A549 (cell line): ENCODE measurements around the gene SEMA4B. TPM values are rescaled to one million over a fixed set of nuclear protein-coding genes. Genes with fewer than 3 reads are reported as not detected.
"Not testable (repeated sequence)": the region's sequence is repeated elsewhere in the genome, so short reads cannot be mapped to it uniquely, and the experiment has no call there.

Source experiments
- ATAC-seq, 2 experiments: fragments of 200-7000 bp in 1 of 2; fragments of >200 bp in 1 of 2; cut with Nextera tagmentation in 1 of 2; cut with Tn5 transposase in 1 of 2; 3 replicates each; pipeline versions ENCODE4 v1.8.0 to v1.9.1; 2018 to 2020; ENCODE audit warnings: mild to moderate bottlenecking in 1 of 2, moderate library complexity in 1 of 2
- CTCF ChIA-PET: fragments of 300-600 bp; sonication (Branson Sonifier 250); formaldehyde crosslinking; extraction: SDS; loops from one replicate; lab custom pipeline; 2021; ENCODE audit warnings: antibody characterized with exemption, inconsistent platforms; lab: Yijun Ruan, JAX
- POLR2A ChIA-PET: fragments of 350-600 bp; formaldehyde crosslinking; extraction: SDS; loops from one replicate; lab custom pipeline; 2021; ENCODE audit warnings: antibody characterized with exemption, inconsistent platforms; lab: Yijun Ruan, JAX
- DNase-seq, 2 experiments: peaks; one replicate each; pipeline versions ENCODE4 v3.0.0 to v3.0.0-alpha.2; 2011 to 2016; ENCODE audit warnings: low read depth in 1 of 2, low spot score in 1 of 2
- FAIRE-seq: peaks from 2 replicates; lab custom pipeline; 2011; peaks lifted over from hg19 to GRCh38; lab: Jason Lieb, UNC
- H3K27ac ChIP-seq, 2 experiments: fragments of >200 bp; sonication (Bioruptor Twin); formaldehyde crosslinking; 3 replicates each; pipeline ENCODE4 v1.5.1; 2016 to 2017
- H3K4me1 ChIP-seq: fragments of >200 bp; sonication (Bioruptor Twin); formaldehyde crosslinking; 3 replicates; pipeline ENCODE4 v1.6.1; 2016
- H3K4me2 ChIP-seq: fragments of >200 bp; sonication (Bioruptor Twin); formaldehyde crosslinking; 3 replicates; pipeline ENCODE4 v1.6.1; 2016
- H3K4me3 ChIP-seq: fragments of >200 bp; sonication (Bioruptor Twin); formaldehyde crosslinking; 3 replicates; pipeline ENCODE4 v1.5.1; 2016
- H3K9me3 ChIP-seq: fragments of >200 bp; sonication (Bioruptor Twin); formaldehyde crosslinking; 3 replicates; pipeline ENCODE4 v1.6.1; 2016
- CBX8 ChIP-seq: fragments of 200-600 bp; sonication (generic); IDR thresholded peaks from 2 replicates; pipeline ENCODE4 v1.6.1; 2016
- CHD2 ChIP-seq: fragments of 150-350 bp; IDR thresholded peaks from 2 replicates; pipeline ENCODE4 v1.6.1; 2014; ENCODE audit warnings: low read length; ENCODE audit not compliant: partially characterized antibody
- E2F6 ChIP-seq: IDR thresholded peaks from 2 replicates; pipeline ENCODE4 v1.6.1; 2012; ENCODE audit warnings: low read depth, borderline replicate concordance
- ELK1 ChIP-seq: fragments of 150-350 bp; IDR thresholded peaks from 2 replicates; pipeline ENCODE4 v1.6.1; 2014; ENCODE audit warnings: low read depth, mild to moderate bottlenecking, low read length
- HEYL ChIP-seq: fragments of 250-450 bp; sonication (Bioruptor Pico); IDR thresholded peaks from 2 replicates; pipeline ENCODE4 v1.8.0; 2021; ENCODE audit warnings: mild to moderate bottlenecking, moderate library complexity
- HMGXB4 ChIP-seq: fragments of 250-450 bp; sonication (Bioruptor Pico); IDR thresholded peaks from 2 replicates; pipeline ENCODE4 v1.5.0; 2021; ENCODE audit warnings: mild to moderate bottlenecking, moderate library complexity, borderline replicate concordance
- HOXA7 ChIP-seq: fragments of 250-450 bp; sonication (Bioruptor Pico); IDR thresholded peaks from 2 replicates; pipeline ENCODE4 v1.5.0; 2020; ENCODE audit warnings: mild to moderate bottlenecking, moderate library complexity
- JUN ChIP-seq, 2 experiments: fragments of >200 bp; sonication (Bioruptor Twin); formaldehyde crosslinking; IDR thresholded peaks; 2 replicates in 1 of 2; 3 replicates in 1 of 2; pipeline ENCODE4 v1.6.1; 2016 to 2017
- JUNB ChIP-seq: fragments of >200 bp; sonication (Bioruptor Twin); formaldehyde crosslinking; IDR thresholded peaks from 2 replicates; pipeline ENCODE4 v1.6.1; 2016
- KDM1A ChIP-seq: fragments of 200-600 bp; sonication (generic); IDR thresholded peaks from 2 replicates; pipeline ENCODE4 v1.6.1; 2016; ENCODE audit warnings: low read depth, mild to moderate bottlenecking
- NPAS2 ChIP-seq: fragments of 250-450 bp; sonication (Bioruptor Pico); IDR thresholded peaks from 2 replicates; pipeline ENCODE4 v1.8.0; 2022; ENCODE audit warnings: mild to moderate bottlenecking, moderate library complexity, borderline replicate concordance
- NR3C1 ChIP-seq: fragments of >200 bp; sonication (Bioruptor Twin); formaldehyde crosslinking; IDR thresholded peaks from 3 replicates; pipeline ENCODE4 v1.6.1; 2017
- PBX3 ChIP-seq: IDR thresholded peaks from 2 replicates; pipeline ENCODE4 v1.6.1; 2012
- POLR2A ChIP-seq: IDR thresholded peaks from 2 replicates; pipeline ENCODE4 v1.6.1; 2012; ENCODE audit warnings: mild to moderate bottlenecking, low read length
- POLR2AphosphoS2 ChIP-seq: conservative IDR thresholded peaks from 2 replicates; pipeline ENCODE4 v1.6.1; 2012; ENCODE audit warnings: low read length, improper control_type of control experiment, inconsistent platforms
- RCOR1 ChIP-seq: fragments of 150-350 bp; IDR thresholded peaks from 2 replicates; pipeline ENCODE4 v1.6.1; 2014; ENCODE audit warnings: antibody characterized with exemption, low read length, low read depth
- REST ChIP-seq: fragments of 200-600 bp; sonication (generic); IDR thresholded peaks from 2 replicates; pipeline ENCODE4 v1.6.1; 2016; ENCODE audit warnings: antibody characterized with exemption, mild to moderate bottlenecking, moderate library complexity
- RFX5 ChIP-seq: fragments of 450-650 bp; IDR thresholded peaks from 2 replicates; pipeline ENCODE4 v1.7.1; 2014; ENCODE audit warnings: antibody characterized with exemption, mild to moderate bottlenecking, moderate library complexity
- TP53 ChIP-seq: fragments of 250-450 bp; sonication (Bioruptor Pico); IDR thresholded peaks from 2 replicates; pipeline ENCODE4 v1.5.0; 2021; ENCODE audit warnings: mild to moderate bottlenecking, moderate library complexity
- WGBS: methylation state at CpG from one replicate; pipeline ENCODE4 v1.1.6; 2017; ENCODE audit errors: missing lambda C conversion rate; 5-methylcytosine and 5-hydroxymethylcytosine counted together
- polyA plus RNA-seq, 4 experiments: library from polyadenylated mRNA; depleted of rRNA in 3 of 4; stranded (reverse); fragments of >200 nt; fragmentation: RNase III in 1 of 4; extraction: RNeasy Plus Mini Kit Qiagen cat#74134 plus additional on column Dnase treatment in 1 of 4; gene quantifications; 2 replicates in 3 of 4; 3 replicates in 1 of 4; pipeline ENCODE4 v1.2.3, GENCODE V29; 2011 to 2017

SEMA4B gene
- polyA plus RNA-seq, 2 of the 4 experiments (the other 2 are of a cell fraction) = 45.3 to 47.1 TPM

GRCh38 chr15:90162956-90163355 is 38.2 kb upstream of the SEMA4B start:
- Histone ChIP-seq H3K9me3 (peaks cover 4% of the 10 kb centered on the region; the same call in 1 of the 3 replicates), H3K4me2 (no peak overlapping the region), H3K4me3 (no peak overlapping the region), H3K27ac (peak overlapping the region; percentile 85 to 94), H3K4me1 (peaks cover 76% of the 10 kb centered on the region)
- FAIRE-seq (no peak), ATAC-seq (no peak), DNase-seq (no peak)
- ChIA-PET POLR2A (no interaction called here), CTCF (interaction anchor here (1.0 to 6.9 kb wide), 7 partner anchors 9 to 57 kb away, joined by 4 to 115 read pairs (median 6); no protein-coding TSS in a partner anchor)
- WGBS = 90% methylated on average over 9 of the region's 9 CpGs
- TF ChIP-seq RFX5 = no peak
- no peak for TF ChIP-seq REST
- TF ChIP-seq ELK1 = no peak
- TF ChIP-seq TP53 (CRISPR knock-in tag) = no peak
- TF ChIP-seq CBX8 = no peak
- TF ChIP-seq CHD2 = no peak
- no peak for TF ChIP-seq HOXA7 (CRISPR knock-in tag)
- TF ChIP-seq RCOR1 = no peak
- TF ChIP-seq POLR2A = no peak
- no peak for TF ChIP-seq E2F6
- no peak for TF ChIP-seq NR3C1
- TF ChIP-seq JUN (IDR thresholded peaks at IDR 0.05) = no peak
- no peak for TF ChIP-seq PBX3
- TF ChIP-seq POLR2AphosphoS2 = no peak
- no peak for TF ChIP-seq KDM1A
- no peak for TF ChIP-seq NPAS2 (CRISPR knock-in tag)
- TF ChIP-seq HMGXB4 (CRISPR knock-in tag) = no peak
- no peak for TF ChIP-seq JUNB
- no peak for TF ChIP-seq HEYL (CRISPR knock-in tag)

- H3K4me3 ChIP-seq, DNase-seq, FAIRE-seq, ATAC-seq, POLR2A ChIA-PET, H3K9me3 ChIP-seq, H3K4me2 ChIP-seq: not testable (repeated sequence)
- peaks cover 66% of the 10 kb centered on the region for H3K4me1 ChIP-seq
- peak overlapping the region; percentile 85 to 94 for H3K27ac ChIP-seq
- CTCF ChIA-PET = interaction anchor here (0.8 to 6.9 kb wide), 7 partner anchors 13 to 56 kb away, joined by 3 to 115 read pairs (median 4); no protein-coding TSS in a partner anchor
- 96% methylated on average over 3 of the region's 3 CpGs for WGBS
These were observed 36.9 kb upstream of the SEMA4B start for GRCh38 chr15:90164239-90164638.
